KMS-11 (cell line): ENCODE results near the gene PPP2R3B.
"Not testable (repeated sequence)": the region's sequence is repeated elsewhere in the genome, so short reads cannot be mapped to it uniquely, and the experiment has no call there.

Experiments
- H2AFZ ChIP-seq: fragments of 200-600 bp; sonication (generic); 2 replicates; pipeline ENCODE4 v1.6.1; 2016; ENCODE audit warnings: antibody characterized with exemption, mixed run types, low read depth
- H3K27ac ChIP-seq: fragments of 200-600 bp; sonication (generic); 2 replicates; pipeline ENCODE4 v1.6.1; 2016; ENCODE audit warnings: mild to moderate bottlenecking, mixed run types
- H3K27me3 ChIP-seq: fragments of 200-600 bp; sonication (generic); 2 replicates; pipeline ENCODE4 v1.6.1; 2017; ENCODE audit warnings: mild to moderate bottlenecking, low read depth, mixed run types, moderate library complexity; ENCODE audit not compliant: insufficient read depth
- H3K36me3 ChIP-seq: fragments of 200-600 bp; sonication (generic); 2 replicates; pipeline ENCODE4 v1.6.1; 2017; ENCODE audit warnings: mild to moderate bottlenecking, mixed run types; ENCODE audit not compliant: insufficient read depth
- H3K4me1 ChIP-seq: fragments of 200-600 bp; sonication (generic); 2 replicates; pipeline ENCODE4 v1.6.1; 2016; ENCODE audit warnings: mild to moderate bottlenecking, low read depth, mixed run types; ENCODE audit not compliant: poor library complexity, severe bottlenecking
- H3K4me2 ChIP-seq: fragments of 200-600 bp; sonication (generic); 2 replicates; pipeline ENCODE4 v1.7.0; 2016; ENCODE audit warnings: mild to moderate bottlenecking, mixed run types
- H3K4me3 ChIP-seq: fragments of 200-600 bp; sonication (generic); IDR thresholded peaks from 2 replicates; pipeline ENCODE4 v1.6.1; 2017; ENCODE audit warnings: low read depth, low read length, mixed read lengths; ENCODE audit not compliant: insufficient read depth
- H3K79me2 ChIP-seq: fragments of 200-600 bp; sonication (generic); 2 replicates; pipeline ENCODE4 v1.6.1; 2016; ENCODE audit warnings: low read depth, mixed run types; ENCODE audit not compliant: insufficient read depth
- H3K9ac ChIP-seq: fragments of 200-600 bp; sonication (generic); 2 replicates; pipeline ENCODE4 v1.6.1; 2016; ENCODE audit warnings: mild to moderate bottlenecking, mixed run types
- H4K20me1 ChIP-seq: fragments of 200-600 bp; sonication (generic); 2 replicates; pipeline ENCODE4 v1.6.1; 2016; ENCODE audit warnings: mild to moderate bottlenecking, mixed run types; ENCODE audit not compliant: insufficient read depth
- CTCF ChIP-seq: fragments of 200-600 bp; sonication (generic); conservative IDR thresholded peaks from 2 replicates; pipeline ENCODE4 v1.6.1; 2017; ENCODE audit warnings: low read depth, mild to moderate bottlenecking, antibody characterized with exemption, low read length, moderate library complexity, mixed read lengths

PPP2R3B gene

GRCh38 chrX:310621-311155 lies 76.0 kb downstream of the PPP2R3B start:
- no peak overlapping the region for H2AFZ ChIP-seq
- no peaks in the 10 kb centered on the region for H3K27me3 ChIP-seq
- no peak overlapping the region for H3K27ac ChIP-seq
- no peaks in the 10 kb centered on the region for H3K36me3 ChIP-seq
- TF ChIP-seq CTCF, result no peak
- H3K4me1 ChIP-seq, result no peaks in the 10 kb centered on the region
- no peaks in the 10 kb centered on the region for H3K79me2 ChIP-seq
- no peaks in the 10 kb centered on the region for H4K20me1 ChIP-seq
- H3K4me3 ChIP-seq, result no peak overlapping the region
- no peak overlapping the region for H3K4me2 ChIP-seq
- H3K9ac ChIP-seq, result no peak overlapping the region

DNA sequence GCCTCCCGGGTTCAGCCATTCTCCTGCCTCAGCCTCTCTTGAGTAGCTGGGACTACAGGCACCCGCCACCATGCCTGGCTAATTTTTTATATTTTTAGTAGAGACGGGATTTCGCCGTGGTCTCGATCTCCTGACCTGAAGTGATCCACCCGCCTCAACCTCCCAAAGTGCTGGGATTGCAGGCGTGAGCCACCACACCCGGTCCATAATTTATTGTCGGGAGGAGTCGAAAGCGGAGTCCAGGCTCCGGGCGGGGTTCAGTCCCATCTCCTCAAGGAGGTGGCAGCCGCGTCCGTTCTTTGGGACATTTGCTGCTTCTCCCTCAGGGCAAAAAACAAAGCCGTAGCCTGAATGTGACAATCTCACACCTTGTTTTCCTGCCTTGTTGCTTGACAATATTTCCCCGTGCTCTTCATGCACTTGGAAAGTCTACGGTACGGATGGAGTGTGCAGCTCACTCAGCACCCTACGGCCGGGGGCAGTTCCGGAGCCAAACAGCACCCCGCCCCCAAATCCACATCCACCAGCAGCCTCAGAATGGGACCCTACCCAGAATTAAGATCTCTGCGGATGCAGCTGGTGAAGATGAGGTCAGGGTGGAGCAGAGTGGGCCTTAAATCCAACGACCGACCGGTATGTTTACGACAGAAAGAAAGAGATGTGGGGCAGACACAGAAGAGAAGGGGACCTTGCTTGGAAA lies 77.7 kb downstream of the PPP2R3B start:
- no peaks in the 10 kb centered on the region for H3K36me3 ChIP-seq
- H3K79me2 ChIP-seq, result no peaks in the 10 kb centered on the region
- H3K4me2 ChIP-seq, result no peak overlapping the region
- H2AFZ ChIP-seq, result no peak overlapping the region
- no peak overlapping the region for H3K9ac ChIP-seq
- no peak overlapping the region for H3K27ac ChIP-seq
- no peaks in the 10 kb centered on the region for H3K27me3 ChIP-seq
- H4K20me1 ChIP-seq, result no peaks in the 10 kb centered on the region
- H3K4me1 ChIP-seq, result no peaks in the 10 kb centered on the region
- H3K4me3 ChIP-seq, result no peak overlapping the region
- no peak for TF ChIP-seq CTCF

- no peaks in the 10 kb centered on the region for H4K20me1 ChIP-seq
- H3K27me3 ChIP-seq, result no peaks in the 10 kb centered on the region
- H3K4me1 ChIP-seq, result no peaks in the 10 kb centered on the region
- H3K79me2 ChIP-seq, result no peaks in the 10 kb centered on the region
- H3K36me3 ChIP-seq, result no peaks in the 10 kb centered on the region
- no peak overlapping the region for H3K9ac ChIP-seq
- no peak overlapping the region for H3K4me2 ChIP-seq
- H3K4me3 ChIP-seq, result no peak overlapping the region
- H2AFZ ChIP-seq, result no peak overlapping the region
- no peak for TF ChIP-seq CTCF
- H3K27ac ChIP-seq, result no peak overlapping the region
Measured at GRCh38 chrX:307261-308111, 79.2 kb downstream of the PPP2R3B start.

- H3K4me3 ChIP-seq, H3K79me2 ChIP-seq, H3K27ac ChIP-seq, H3K4me2 ChIP-seq, H3K9ac ChIP-seq, H3K36me3 ChIP-seq, H3K4me1 ChIP-seq, H4K20me1 ChIP-seq, H3K27me3 ChIP-seq, H2AFZ ChIP-seq: not testable (repeated sequence)
Measured at GRCh38 chrX:306614-307251, 80.0 kb downstream of the PPP2R3B start.

- H4K20me1 ChIP-seq, H2AFZ ChIP-seq, H3K9ac ChIP-seq, H3K27me3 ChIP-seq, H3K4me3 ChIP-seq, H3K36me3 ChIP-seq, H3K4me2 ChIP-seq, H3K79me2 ChIP-seq, H3K4me1 ChIP-seq, H3K27ac ChIP-seq: not testable (repeated sequence)
Measured at GRCh38 chrX:305781-306613, 80.7 kb downstream of the PPP2R3B start.
